Endothelial cell of umbilical vein (primary cell): ENCODE data around the gene CYSLTR2. TPM values are rescaled to one million over a fixed set of nuclear protein-coding genes. Genes with fewer than 3 reads are reported as not detected.

ENCODE experiments used
- BruUV-seq: library from RNA; stranded (reverse); fragments of 400-500 nt; replicated peaks from 2 replicates; lab custom pipeline; 2021; lab: Mats Ljungman, UMichigan
- CTCF ChIA-PET: fragments of 300-600, 350-600 bp; sonication (Branson Sonifier 250); formaldehyde crosslinking; loops from one replicate; lab custom pipeline; 2021; ENCODE audit warnings: antibody characterized with exemption, inconsistent platforms; lab: Charles Lee
- POLR2A ChIA-PET: fragments of 300-600, 350-600 bp; sonication (Branson Sonifier 250); formaldehyde crosslinking; loops from one replicate; lab custom pipeline; 2021; ENCODE audit warnings: antibody characterized with exemption, inconsistent platforms; lab: Charles Lee
- DNase-seq: peaks from one replicate; pipeline ENCODE4 v3.0.0-alpha.2; 2011; ENCODE audit warnings: low read depth, low spot score
- FAIRE-seq: peaks from 2 replicates; lab custom pipeline; 2011; peaks lifted over from hg19 to GRCh38; lab: Jason Lieb, UNC
- H2AFZ ChIP-seq: 2 replicates; pipeline ENCODE4 v1.6.0; 2012; ENCODE audit warnings: low read depth, low read length, control low read depth, inconsistent platforms
- H3K27ac ChIP-seq: 2 replicates; pipeline ENCODE4 v1.5.1; 2011; ENCODE audit warnings: low read depth, mild to moderate bottlenecking, control low read depth, low read length, moderate library complexity; ENCODE audit not compliant: insufficient read depth
- H3K27me3 ChIP-seq, 2 experiments: 2 replicates each; pipeline versions ENCODE4 v1.6.0 to v1.6.1; 2011; ENCODE audit warnings: low read length in 2 of 2, mixed read lengths in 1 of 2; ENCODE audit not compliant: control insufficient read depth in 2 of 2, insufficient read depth in 2 of 2
- H3K36me3 ChIP-seq, 2 experiments: 2 replicates in 1 of 2; 3 replicates in 1 of 2; pipeline ENCODE4 v1.5.1; 2011; ENCODE audit warnings: low read length in 2 of 2, mild to moderate bottlenecking in 1 of 2, moderate library complexity in 1 of 2; ENCODE audit not compliant: control insufficient read depth in 2 of 2, insufficient read depth in 2 of 2; ENCODE audit errors: extremely low read depth in 1 of 2
- H3K4me1 ChIP-seq: 3 replicates; pipeline ENCODE4 v1.5.1; 2011; ENCODE audit warnings: mild to moderate bottlenecking, low read length; ENCODE audit not compliant: control insufficient read depth, insufficient read depth; ENCODE audit errors: extremely low read depth
- H3K4me2 ChIP-seq: 2 replicates; pipeline ENCODE4 v1.6.1; 2011; ENCODE audit warnings: low read length, control low read depth, mixed read lengths; ENCODE audit not compliant: insufficient read depth
- H3K4me3 ChIP-seq, 3 experiments: fragments of 200-600 bp in 1 of 3; sonication (generic), shearing (Covaris generic) in 1 of 3; replicated peaks in 1 of 3; 2 replicates each; pipeline ENCODE4 v1.5.1; 2011 to 2016; ENCODE audit warnings: control low read depth in 3 of 3, low read length in 3 of 3, mild to moderate bottlenecking in 2 of 3, inconsistent platforms in 1 of 3, low read depth in 1 of 3, moderate library complexity in 1 of 3; ENCODE audit not compliant: insufficient read depth in 1 of 3
- H3K79me2 ChIP-seq: 2 replicates; pipeline ENCODE4 v1.6.0; 2012; ENCODE audit warnings: low read length, inconsistent platforms; ENCODE audit not compliant: control insufficient read depth, insufficient read depth
- H3K9ac ChIP-seq: replicated peaks from 2 replicates; pipeline ENCODE3; 2011; ENCODE audit warnings: low read length, control low read depth; ENCODE audit not compliant: insufficient read depth; ENCODE audit errors: extremely low read depth
- H3K9me1 ChIP-seq: replicated peaks from 3 replicates; pipeline ENCODE4 v1.6.0; 2011; ENCODE audit warnings: mild to moderate bottlenecking, low read length; ENCODE audit not compliant: control insufficient read depth, insufficient read depth; ENCODE audit errors: extremely low read depth
- H3K9me3 ChIP-seq: replicated peaks from 2 replicates; pipeline ENCODE4 v1.5.1; 2012; ENCODE audit warnings: low read length, inconsistent platforms; ENCODE audit not compliant: control insufficient read depth, insufficient read depth
- H4K20me1 ChIP-seq: replicated peaks from 2 replicates; pipeline ENCODE3; 2011; ENCODE audit warnings: mild to moderate bottlenecking, low read length; ENCODE audit not compliant: control insufficient read depth, insufficient read depth; ENCODE audit errors: extremely low read depth
- CTCF ChIP-seq, 2 donors: IDR thresholded peaks; 1 replicate in 1 of 2; 2 replicates in 1 of 2; pipeline ENCODE4 v1.5.1; 2011; ENCODE audit warnings: low read length in 2 of 2, mild to moderate bottlenecking in 2 of 2, moderate library complexity in 2 of 2, control low read depth in 1 of 2, inconsistent platforms in 1 of 2, low read depth in 1 of 2; ENCODE audit not compliant: insufficient read depth in 1 of 2; ENCODE audit errors: extremely low read depth in 1 of 2
- EZH2 ChIP-seq: IDR thresholded peaks from 2 replicates; pipeline ENCODE4 v1.6.1; 2012; ENCODE audit warnings: borderline replicate concordance, low read depth, mild to moderate bottlenecking, moderate library complexity, low read length, inconsistent platforms; ENCODE audit not compliant: severe bottlenecking
- FOS ChIP-seq: IDR thresholded peaks from 2 replicates; pipeline ENCODE4 v1.6.1; 2011; ENCODE audit warnings: mild to moderate bottlenecking, low read length, moderate library complexity, borderline replicate concordance; ENCODE audit not compliant: insufficient read depth
- GATA2 ChIP-seq: IDR thresholded peaks from 2 replicates; pipeline ENCODE4 v1.7.0; 2011; ENCODE audit warnings: low read depth, mild to moderate bottlenecking, moderate library complexity, mixed read lengths, low read length; ENCODE audit not compliant: insufficient read length, insufficient read depth
- MAX ChIP-seq: IDR thresholded peaks from 2 replicates; pipeline ENCODE4 v1.6.1; 2011; ENCODE audit not compliant: insufficient read depth, insufficient read length
- MYC ChIP-seq: IDR thresholded peaks from one replicate; pipeline ENCODE4 v1.6.1; 2011; ENCODE audit warnings: mild to moderate bottlenecking, low read depth, low read length
- POLR2A ChIP-seq: IDR thresholded peaks from 2 replicates; pipeline ENCODE4 v1.6.1; 2012; ENCODE audit warnings: low read depth, mild to moderate bottlenecking, control low read depth, low read length
- POLR2AphosphoS5 ChIP-seq: IDR thresholded peaks from 2 replicates; pipeline ENCODE4 v1.6.1; 2012; ENCODE audit warnings: low read depth, mild to moderate bottlenecking, control low read depth, low read length, moderate library complexity; ENCODE audit not compliant: insufficient read depth
- dilution Hi-C: fragments of 300-500 bp; cut with MboI; formaldehyde crosslinking; loops from one replicate; pipeline ENCODE4 v1.15.0; 2019; ENCODE audit warnings: low sequenced_read_pairs; ENCODE audit not compliant: extremely low pct_ligation_motif_present
- intact Hi-C: fragments of 100-400 bp; cut with micrococcal nuclease; formaldehyde crosslinking; loops from one replicate; pipeline ENCODE4 v1.10.0; 2022
- polyA plus RNA-seq, 4 experiments: library from polyadenylated mRNA; depleted of rRNA in 3 of 4; stranded (reverse) in 3 of 4; unstranded in 1 of 4; fragments of >200 nt; gene quantifications; 2 replicates each; pipeline versions ENCODE4 v1.2.1 to v1.2.3, GENCODE V29; 2011 to 2012; ENCODE audit warnings: missing spikeins in 1 of 4
- total RNA-seq: library from RNA; stranded (reverse); gene quantifications from 2 replicates; pipeline ENCODE4 v1.2.3, GENCODE V29; 2021

CYSLTR2 gene
- total and polyA plus RNA-seq, 2 donors (not counting 3 experiments of a cell fraction or from before 2014, with no cell fraction given) = 0.10 to 0.31 TPM

GRCh38 chr13:48675247-48675646, 21.5 kb downstream of the CYSLTR2 start:
- Histone ChIP-seq H3K9me1 (no peaks in the 10 kb centered on the region), H3K36me3 (no peaks in the 10 kb centered on the region), H3K9me3 (no peaks in the 10 kb centered on the region), H3K27ac (no peak overlapping the region), H3K4me2 (no peak overlapping the region), H3K9ac (no peak overlapping the region), H2AFZ (no peak overlapping the region), H4K20me1 (no peaks in the 10 kb centered on the region), H3K4me3 (no peak overlapping the region), H3K4me1 (no peaks in the 10 kb centered on the region), H3K79me2 (no peaks in the 10 kb centered on the region), H3K27me3 (peaks cover 0 to 2% of the 10 kb centered on the region in 2 experiments)
- ChIA-PET CTCF (no interaction called here), POLR2A (no interaction called here)
- DNase-seq (no peak), FAIRE-seq (no peak)
- intact Hi-C loops (no loop called here), dilution Hi-C loops (no loop called here)
- no TSS peak for BruUV-seq
- TF ChIP-seq GATA2 = no peak
- TF ChIP-seq FOS = no peak
- TF ChIP-seq POLR2AphosphoS5 = no peak
- TF ChIP-seq POLR2A = no peak
- no peak for TF ChIP-seq MYC
- no peak for TF ChIP-seq EZH2

- no peaks in the 10 kb centered on the region for H3K9me3 ChIP-seq
- intact Hi-C loops = no loop called here
- H3K27me3 ChIP-seq = peaks cover 0 to 2% of the 10 kb centered on the region in 2 experiments
- DNase-seq (no peak), FAIRE-seq (no peak)
- CTCF ChIA-PET = no interaction called here
- H3K9ac ChIP-seq = no peak overlapping the region
- BruUV-seq = no TSS peak
- no peak overlapping the region for H3K4me3 ChIP-seq
- H3K9me1 ChIP-seq = no peaks in the 10 kb centered on the region
- no peak overlapping the region for H3K27ac ChIP-seq
- TF ChIP-seq CTCF (IDR thresholded peaks at IDR 0.05; ENCODE audit: extremely low read depth in 1 of 2, insufficient read depth in 1 of 2, low read depth in 1 of 2, low read length in 2 of 2) (no peak), MAX (no peak)
- H3K36me3 ChIP-seq = no peaks in the 10 kb centered on the region
- no peak overlapping the region for H3K4me2 ChIP-seq
- POLR2A ChIA-PET = no interaction called here
- no peak overlapping the region for H2AFZ ChIP-seq
- dilution Hi-C loops = no loop called here
- H4K20me1 ChIP-seq = no peaks in the 10 kb centered on the region
- no peaks in the 10 kb centered on the region for H3K79me2 ChIP-seq
- H3K4me1 ChIP-seq = no peaks in the 10 kb centered on the region
Observed at GRCh38 chr13:48678316-48678715, 24.6 kb downstream of the CYSLTR2 start.
